Sigmoid colon (tissue), 4 donors: ENCODE results near the gene SLC35B3.
"Not testable (repeated sequence)": the region's sequence is repeated elsewhere in the genome, so short reads cannot be mapped to it uniquely, and the experiment has no call there.

Experiments
- EP300 ChIP-seq, 4 donors: sonication (generic); formaldehyde crosslinking; IDR thresholded peaks; one replicate each; pipeline ENCODE4 v1.6.1; 2017; ENCODE audit warnings: antibody characterized with exemption in 4 of 4
- POLR2AphosphoS5 ChIP-seq, 4 donors: sonication (generic); formaldehyde crosslinking; IDR thresholded peaks; one replicate each; pipeline ENCODE4 v1.6.1; 2017; ENCODE audit warnings: antibody characterized with exemption in 4 of 4
- TF ChIP-seq, protein P1 (sequence below), 4 experiments: fragments of 450-650 bp in 3 of 4; fragments of 200-600 bp in 1 of 4; IDR thresholded peaks; one replicate each; pipeline ENCODE4 v1.5.1; 2016 to 2019; ENCODE audit warnings: antibody characterized with exemption in 4 of 4, mild to moderate bottlenecking in 3 of 4, moderate library complexity in 2 of 4

DNA sequence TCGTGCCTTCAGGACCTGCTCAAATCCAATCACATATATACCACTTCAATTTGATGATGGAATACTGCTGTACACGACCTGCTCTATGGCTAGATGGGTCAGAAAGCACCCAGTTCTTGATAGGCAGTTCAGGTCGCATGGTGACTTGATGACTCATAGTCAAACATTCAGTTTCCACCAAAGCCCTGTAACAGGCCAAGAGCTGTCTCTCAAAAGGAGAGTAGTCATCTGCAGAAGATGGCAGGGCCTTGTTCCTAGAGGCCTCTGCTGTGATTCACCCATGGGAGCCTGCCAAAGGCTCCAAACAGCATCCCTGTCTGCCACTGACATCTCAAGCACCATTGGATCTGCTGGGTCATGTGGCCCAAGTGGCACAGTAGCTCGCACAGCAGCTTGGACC, 29.4 kb downstream of the SLC35B3 start:
- TF ChIP-seq, protein P1, sequence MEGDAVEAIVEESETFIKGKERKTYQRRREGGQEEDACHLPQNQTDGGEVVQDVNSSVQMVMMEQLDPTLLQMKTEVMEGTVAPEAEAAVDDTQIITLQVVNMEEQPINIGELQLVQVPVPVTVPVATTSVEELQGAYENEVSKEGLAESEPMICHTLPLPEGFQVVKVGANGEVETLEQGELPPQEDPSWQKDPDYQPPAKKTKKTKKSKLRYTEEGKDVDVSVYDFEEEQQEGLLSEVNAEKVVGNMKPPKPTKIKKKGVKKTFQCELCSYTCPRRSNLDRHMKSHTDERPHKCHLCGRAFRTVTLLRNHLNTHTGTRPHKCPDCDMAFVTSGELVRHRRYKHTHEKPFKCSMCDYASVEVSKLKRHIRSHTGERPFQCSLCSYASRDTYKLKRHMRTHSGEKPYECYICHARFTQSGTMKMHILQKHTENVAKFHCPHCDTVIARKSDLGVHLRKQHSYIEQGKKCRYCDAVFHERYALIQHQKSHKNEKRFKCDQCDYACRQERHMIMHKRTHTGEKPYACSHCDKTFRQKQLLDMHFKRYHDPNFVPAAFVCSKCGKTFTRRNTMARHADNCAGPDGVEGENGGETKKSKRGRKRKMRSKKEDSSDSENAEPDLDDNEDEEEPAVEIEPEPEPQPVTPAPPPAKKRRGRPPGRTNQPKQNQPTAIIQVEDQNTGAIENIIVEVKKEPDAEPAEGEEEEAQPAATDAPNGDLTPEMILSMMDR (IDR thresholded peaks at IDR 0.05) = not testable (repeated sequence)
- not testable (repeated sequence) for TF ChIP-seq POLR2AphosphoS5, EP300 (IDR thresholded peaks at IDR 0.05)
